RWPE1 (cell line): ENCODE measurements around the gene ULK4.

Source experiments
- CTCF ChIA-PET: fragments of 350-600 bp; sonication (Branson Sonifier 250); formaldehyde crosslinking; extraction: SDS; loops from one replicate; lab custom pipeline; 2021; lab: Yijun Ruan, JAX
- POLR2A ChIA-PET: fragments of 400-600 bp; formaldehyde crosslinking; extraction: SDS; loops from one replicate; lab custom pipeline; 2020; ENCODE audit warnings: antibody characterized with exemption; ENCODE audit not compliant: low non-redundant PET; lab: Yijun Ruan, JAX
- DNase-seq: peaks from one replicate; pipeline ENCODE4 v3.0.0; 2012; ENCODE audit warnings: low spot score
- H3K27ac ChIP-seq: fragments of 450-650 bp; 2 replicates; pipeline ENCODE4 v1.5.1; 2017
- TF ChIP-seq, protein P1 (sequence below): fragments of 450-650 bp; conservative IDR thresholded peaks from 2 replicates; pipeline ENCODE4 v1.5.1; 2017; ENCODE audit warnings: low read depth, mild to moderate bottlenecking

ULK4 gene

DNA sequence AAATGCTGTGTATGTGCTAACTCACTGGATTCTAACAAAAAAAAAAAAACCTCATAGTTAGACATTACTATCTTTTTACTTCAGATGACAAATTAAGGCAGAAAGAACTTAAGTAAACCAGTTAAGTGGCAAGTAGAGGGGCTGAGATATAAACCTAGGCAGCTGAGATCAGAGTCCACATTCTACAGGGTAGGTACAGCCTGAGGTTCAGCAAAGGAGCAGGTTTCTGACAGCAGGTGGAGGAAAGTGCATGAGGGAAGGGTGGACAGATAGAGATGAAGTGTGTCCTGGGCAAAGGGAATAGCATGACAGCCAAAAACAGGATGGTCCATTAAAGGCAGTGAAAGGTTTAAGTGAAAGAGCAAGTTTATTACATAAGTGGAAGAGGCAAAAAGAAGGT lies 329.2 kb downstream of the ULK4 start:
- DNase-seq, result no peak
- TF ChIP-seq, protein P1, sequence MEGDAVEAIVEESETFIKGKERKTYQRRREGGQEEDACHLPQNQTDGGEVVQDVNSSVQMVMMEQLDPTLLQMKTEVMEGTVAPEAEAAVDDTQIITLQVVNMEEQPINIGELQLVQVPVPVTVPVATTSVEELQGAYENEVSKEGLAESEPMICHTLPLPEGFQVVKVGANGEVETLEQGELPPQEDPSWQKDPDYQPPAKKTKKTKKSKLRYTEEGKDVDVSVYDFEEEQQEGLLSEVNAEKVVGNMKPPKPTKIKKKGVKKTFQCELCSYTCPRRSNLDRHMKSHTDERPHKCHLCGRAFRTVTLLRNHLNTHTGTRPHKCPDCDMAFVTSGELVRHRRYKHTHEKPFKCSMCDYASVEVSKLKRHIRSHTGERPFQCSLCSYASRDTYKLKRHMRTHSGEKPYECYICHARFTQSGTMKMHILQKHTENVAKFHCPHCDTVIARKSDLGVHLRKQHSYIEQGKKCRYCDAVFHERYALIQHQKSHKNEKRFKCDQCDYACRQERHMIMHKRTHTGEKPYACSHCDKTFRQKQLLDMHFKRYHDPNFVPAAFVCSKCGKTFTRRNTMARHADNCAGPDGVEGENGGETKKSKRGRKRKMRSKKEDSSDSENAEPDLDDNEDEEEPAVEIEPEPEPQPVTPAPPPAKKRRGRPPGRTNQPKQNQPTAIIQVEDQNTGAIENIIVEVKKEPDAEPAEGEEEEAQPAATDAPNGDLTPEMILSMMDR, result no peak
- CTCF ChIA-PET, result no interaction called here
- POLR2A ChIA-PET, result no interaction called here
- H3K27ac ChIP-seq, result no peak overlapping the region

DNA sequence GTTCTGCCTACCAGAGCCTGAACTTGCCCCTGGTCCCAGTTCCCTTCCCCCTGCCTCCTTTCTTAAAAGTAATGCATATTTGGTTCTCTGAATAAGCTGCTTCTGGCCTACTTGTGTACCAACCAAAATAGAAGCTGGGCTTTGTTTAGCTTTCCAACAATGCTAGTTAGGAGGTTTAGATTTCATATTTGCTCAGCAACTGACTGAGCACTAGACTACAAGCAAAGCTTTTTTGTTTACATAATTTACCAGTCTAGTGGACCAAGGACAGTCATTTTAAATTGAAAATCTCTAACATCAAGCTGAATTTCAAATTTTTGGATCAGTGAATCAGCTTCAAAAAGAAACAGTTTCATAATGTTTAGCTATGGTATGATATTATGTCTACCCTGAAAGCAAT lies 331.2 kb downstream of the ULK4 start:
- POLR2A ChIA-PET, result no interaction called here
- H3K27ac ChIP-seq, result no peak overlapping the region
- no peak for DNase-seq
- CTCF ChIA-PET, result no interaction called here
- TF ChIP-seq, protein P1, result no peak

- no peak overlapping the region for H3K27ac ChIP-seq
- no peak for DNase-seq
- POLR2A ChIA-PET, result no interaction called here
- CTCF ChIA-PET, result no interaction called here
- TF ChIP-seq, protein P1, result no peak
Observed at GRCh38 chr3:41629986-41630385, 331.9 kb downstream of the ULK4 start.

GRCh38 chr3:41629072-41629471 lies 332.8 kb downstream of the ULK4 start:
- TF ChIP-seq, protein P1, result no peak
- POLR2A ChIA-PET, result no interaction called here
- H3K27ac ChIP-seq, result no peak overlapping the region
- CTCF ChIA-PET, result no interaction called here
- no peak for DNase-seq

DNA sequence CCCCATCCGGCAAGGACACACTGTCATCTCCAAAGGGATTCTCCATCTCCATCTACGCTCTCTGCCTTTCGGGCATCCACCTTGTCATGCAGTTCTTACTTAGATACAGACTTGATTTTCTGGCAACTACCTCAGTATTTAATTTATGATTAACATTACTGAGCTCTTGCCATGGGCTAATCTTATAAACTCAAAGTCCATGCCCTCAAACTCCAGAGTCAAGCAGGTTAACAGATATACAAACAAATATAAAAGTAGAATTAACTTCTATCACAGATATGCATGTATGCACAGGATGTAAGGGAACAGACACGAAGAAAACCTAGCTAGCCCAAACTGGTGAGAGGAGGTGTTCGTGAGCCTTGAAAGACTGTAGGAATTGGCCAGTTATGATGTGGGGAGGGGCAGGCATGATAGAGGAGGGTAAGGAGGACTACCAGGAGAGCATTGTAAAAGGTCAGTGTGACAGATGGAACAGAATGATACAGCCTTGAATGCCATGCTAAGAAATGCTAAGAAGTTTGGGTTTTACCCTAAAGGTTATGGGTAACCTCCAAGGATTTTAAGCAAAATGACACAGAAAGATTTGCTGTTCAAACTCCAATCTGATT lies 334.3 kb downstream of the ULK4 start:
- ChIA-PET POLR2A (no interaction called here), CTCF (no interaction called here)
- no peak overlapping the region for H3K27ac ChIP-seq
- TF ChIP-seq, protein P1, result no peak
- no peak for DNase-seq

- no peak for DNase-seq
- TF ChIP-seq, protein P1, result no peak
- no peak overlapping the region for H3K27ac ChIP-seq
- ChIA-PET POLR2A (no interaction called here), CTCF (no interaction called here)
Observed at GRCh38 chr3:41612853-41613252, 349.1 kb downstream of the ULK4 start.
